Mesothelial cell of epicardium (in vitro differentiated cells): Measurements from ENCODE around the gene PFKL. TPM values are rescaled to one million over a fixed set of nuclear protein-coding genes. Genes with fewer than 3 reads are reported as not detected.

Experiments
- DNase-seq, 2 experiments: peaks; one replicate each; pipeline ENCODE4 v3.0.0; 2021; ENCODE audit warnings: low spot score in 2 of 2; ENCODE audit not compliant: unreplicated experiment in 2 of 2
- H3K27ac Mint-ChIP-seq: 2 replicates; pipeline ENCODE4 v1.8.0; 2021; ENCODE audit warnings: mixed read lengths
- H3K27me3 Mint-ChIP-seq: 2 replicates; pipeline ENCODE4 v1.8.0; 2021; ENCODE audit warnings: low read depth, mixed read lengths
- H3K36me3 Mint-ChIP-seq: 2 replicates; pipeline ENCODE4 v1.8.0; 2021; ENCODE audit warnings: mixed read lengths
- H3K4me1 Mint-ChIP-seq: 2 replicates; pipeline ENCODE4 v1.8.0; 2021; ENCODE audit warnings: mixed read lengths
- H3K4me3 Mint-ChIP-seq: 2 replicates; pipeline ENCODE4 v1.8.0; 2021; ENCODE audit warnings: mild to moderate bottlenecking, moderate library complexity, mixed read lengths
- H3K9me3 Mint-ChIP-seq: 2 replicates; pipeline ENCODE4 v1.8.0; 2021; ENCODE audit warnings: mixed read lengths
- total RNA-seq: library from RNA; stranded (reverse); gene quantifications from 3 replicates; pipeline ENCODE4 v1.2.1, GENCODE V29; 2021
- TF ChIP-seq, protein P1 (sequence below): fragments of 200-600 bp; sonication (generic); IDR thresholded peaks from one replicate; pipeline ENCODE4 v1.5.0; 2021; ENCODE audit warnings: antibody characterized with exemption; ENCODE audit not compliant: unreplicated experiment

PFKL gene
- total RNA-seq, 1 donor from 2014 or later = 155 TPM

DNA sequence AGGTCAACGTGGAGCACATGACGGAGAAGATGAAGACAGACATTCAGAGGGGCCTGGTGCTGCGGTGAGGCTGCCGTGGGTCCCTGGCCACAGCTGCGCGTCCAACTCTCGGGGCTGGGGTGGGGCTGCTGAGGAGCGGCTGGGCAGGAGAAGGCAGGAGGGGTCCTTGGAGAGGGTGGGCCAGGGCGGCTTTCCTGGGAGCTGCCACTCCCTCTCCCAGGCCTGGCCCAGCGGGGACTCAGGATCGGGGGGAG is 24.9 kb downstream of the PFKL start:
- Mint-ChIP-seq H3K9me3 (no peaks in the 10 kb centered on the region), H3K4me1 (no peaks in the 10 kb centered on the region), H3K4me3 (no peak overlapping the region), H3K27me3 (no peaks in the 10 kb centered on the region), H3K36me3 (no peaks in the 10 kb centered on the region), H3K27ac (no peak overlapping the region)
- DNase-seq = no peak
- TF ChIP-seq, protein P1, sequence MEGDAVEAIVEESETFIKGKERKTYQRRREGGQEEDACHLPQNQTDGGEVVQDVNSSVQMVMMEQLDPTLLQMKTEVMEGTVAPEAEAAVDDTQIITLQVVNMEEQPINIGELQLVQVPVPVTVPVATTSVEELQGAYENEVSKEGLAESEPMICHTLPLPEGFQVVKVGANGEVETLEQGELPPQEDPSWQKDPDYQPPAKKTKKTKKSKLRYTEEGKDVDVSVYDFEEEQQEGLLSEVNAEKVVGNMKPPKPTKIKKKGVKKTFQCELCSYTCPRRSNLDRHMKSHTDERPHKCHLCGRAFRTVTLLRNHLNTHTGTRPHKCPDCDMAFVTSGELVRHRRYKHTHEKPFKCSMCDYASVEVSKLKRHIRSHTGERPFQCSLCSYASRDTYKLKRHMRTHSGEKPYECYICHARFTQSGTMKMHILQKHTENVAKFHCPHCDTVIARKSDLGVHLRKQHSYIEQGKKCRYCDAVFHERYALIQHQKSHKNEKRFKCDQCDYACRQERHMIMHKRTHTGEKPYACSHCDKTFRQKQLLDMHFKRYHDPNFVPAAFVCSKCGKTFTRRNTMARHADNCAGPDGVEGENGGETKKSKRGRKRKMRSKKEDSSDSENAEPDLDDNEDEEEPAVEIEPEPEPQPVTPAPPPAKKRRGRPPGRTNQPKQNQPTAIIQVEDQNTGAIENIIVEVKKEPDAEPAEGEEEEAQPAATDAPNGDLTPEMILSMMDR = no peak

DNA sequence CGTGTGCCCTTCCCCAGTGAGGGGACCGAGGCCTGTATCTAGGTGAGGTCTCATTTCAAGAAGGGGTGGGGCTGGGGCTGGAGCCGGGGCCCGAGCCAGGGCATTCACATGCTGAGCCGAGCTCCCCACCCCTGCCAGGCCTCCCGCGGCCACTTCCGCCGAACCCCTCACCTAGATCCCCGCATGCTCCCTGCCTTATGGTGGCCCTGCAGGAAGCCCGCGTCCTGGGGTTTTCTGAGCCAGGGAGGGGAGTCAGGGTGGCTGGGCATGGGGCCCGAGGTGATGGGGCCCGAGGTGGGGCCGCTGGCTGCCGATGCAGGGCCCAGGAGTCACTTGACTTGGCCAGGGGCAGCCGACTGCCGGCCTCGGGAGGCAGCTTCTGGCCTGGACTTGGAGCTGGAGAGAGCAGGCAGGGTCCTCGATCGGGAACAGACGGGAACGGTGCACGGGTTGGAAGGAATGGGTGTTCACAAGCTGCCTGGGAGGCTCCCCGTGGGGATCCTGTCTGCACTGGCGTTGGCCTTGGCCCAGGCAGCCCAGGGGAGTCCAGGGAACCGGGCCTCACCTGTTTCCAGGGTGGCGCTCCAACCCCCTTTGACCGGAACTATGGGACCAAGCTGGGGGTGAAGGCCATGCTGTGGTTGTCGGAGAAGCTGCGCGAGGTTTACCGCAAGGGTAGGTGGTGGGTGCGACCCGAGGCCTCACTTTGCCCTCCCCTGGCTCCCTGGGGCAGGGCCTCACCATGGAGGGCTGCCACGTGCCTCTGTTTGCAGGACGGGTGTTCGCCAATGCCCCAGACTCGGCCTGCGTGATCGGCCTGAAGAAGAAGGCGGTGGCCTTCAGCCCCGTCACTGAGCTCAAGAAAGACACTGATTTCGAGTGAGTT is 25.8 kb downstream of the PFKL start:
- TF ChIP-seq, protein P1 = no peak
- no peaks in the 10 kb centered on the region for H3K36me3 Mint-ChIP-seq
- H3K27me3 Mint-ChIP-seq = no peaks in the 10 kb centered on the region
- no peak overlapping the region for H3K27ac Mint-ChIP-seq
- no peak overlapping the region for H3K4me3 Mint-ChIP-seq
- no peaks in the 10 kb centered on the region for H3K4me1 Mint-ChIP-seq
- DNase-seq = no peak
- H3K9me3 Mint-ChIP-seq = no peaks in the 10 kb centered on the region

DNA sequence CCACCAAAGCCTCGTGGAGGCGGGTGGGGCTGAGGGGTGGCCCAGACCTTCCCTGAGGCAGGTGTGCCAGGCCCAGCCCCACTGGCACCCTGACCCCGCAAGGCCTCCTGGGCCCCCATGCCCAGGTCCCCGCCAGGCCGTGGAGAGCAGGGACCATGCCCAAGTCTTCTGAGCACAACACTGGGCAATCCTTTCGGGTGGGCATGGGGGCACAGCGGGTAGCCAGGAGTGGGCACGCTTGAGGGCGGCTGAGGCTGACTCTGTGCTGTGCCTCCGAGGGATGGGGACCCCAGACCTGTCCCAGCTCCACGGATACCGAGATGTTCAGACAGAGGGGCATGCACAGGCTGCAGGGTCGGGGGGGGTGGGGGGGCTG is 26.4 kb downstream of the PFKL start:
- DNase-seq = no peak
- H3K27me3 Mint-ChIP-seq = no peaks in the 10 kb centered on the region
- no peaks in the 10 kb centered on the region for H3K4me1 Mint-ChIP-seq
- H3K9me3 Mint-ChIP-seq = no peaks in the 10 kb centered on the region
- no peaks in the 10 kb centered on the region for H3K36me3 Mint-ChIP-seq
- no peak overlapping the region for H3K4me3 Mint-ChIP-seq
- TF ChIP-seq, protein P1 = no peak
- H3K27ac Mint-ChIP-seq = no peak overlapping the region

DNA sequence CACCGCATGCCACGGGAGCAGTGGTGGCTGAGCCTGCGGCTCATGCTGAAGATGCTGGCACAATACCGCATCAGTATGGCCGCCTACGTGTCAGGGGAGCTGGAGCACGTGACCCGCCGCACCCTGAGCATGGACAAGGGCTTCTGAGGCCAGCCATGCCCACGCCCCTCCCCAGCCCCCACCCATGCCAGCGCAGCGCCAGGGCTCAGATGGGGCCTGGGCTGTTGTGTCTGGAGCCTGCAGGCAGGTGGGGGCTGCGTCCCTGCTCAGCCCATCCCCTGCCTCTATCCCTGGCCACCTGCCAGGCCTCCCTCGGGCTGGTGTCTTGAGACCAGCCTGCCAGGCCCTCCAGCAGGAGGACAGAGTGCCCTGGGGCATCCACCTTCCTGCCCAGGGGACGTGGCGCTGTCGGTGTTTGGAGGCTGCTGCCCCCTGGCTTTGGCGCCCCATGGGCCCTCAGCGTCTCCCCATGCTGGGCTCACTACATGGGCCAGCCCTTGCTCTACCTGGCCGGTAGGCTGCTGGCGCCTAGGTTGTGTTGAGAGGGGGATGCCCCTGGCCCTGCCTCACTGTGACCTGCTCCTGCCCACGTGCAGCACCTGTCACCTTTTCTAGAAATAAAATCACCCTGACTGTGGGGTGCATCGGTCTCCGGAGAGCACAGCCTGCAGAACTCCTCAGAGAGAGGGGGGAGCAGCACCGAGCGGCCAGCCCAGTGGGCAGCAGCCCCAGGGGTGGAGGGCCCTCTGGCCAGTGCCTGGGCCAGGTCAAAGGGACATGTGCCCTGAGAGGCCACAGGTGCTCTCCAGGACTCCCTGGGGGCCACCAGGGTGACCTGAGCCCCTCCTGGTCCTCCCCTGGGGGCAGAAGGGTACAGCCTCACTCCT is 27.1 kb downstream of the PFKL start:
- no peak for DNase-seq
- H3K27me3 Mint-ChIP-seq = no peaks in the 10 kb centered on the region
- no peak overlapping the region for H3K27ac Mint-ChIP-seq

DNA sequence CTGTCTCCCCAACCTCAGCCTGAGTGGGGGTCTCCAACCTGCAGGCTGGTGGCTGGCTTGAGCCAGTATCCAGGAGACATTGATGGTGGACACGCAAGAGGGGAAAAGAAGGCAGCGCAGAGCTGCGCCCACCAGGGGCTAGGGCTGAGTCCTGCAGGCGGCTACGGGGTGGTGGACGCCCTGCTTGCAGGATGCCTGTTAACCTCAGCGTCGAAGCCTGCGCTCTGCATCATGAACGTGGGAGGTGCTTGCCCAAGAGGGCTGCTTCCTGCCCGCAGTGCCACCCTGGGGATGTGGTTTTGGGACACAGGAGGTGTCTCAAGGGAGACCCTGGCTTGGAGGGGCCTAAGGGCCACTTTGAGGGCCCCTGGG is 27.7 kb downstream of the PFKL start:
- TF ChIP-seq, protein P1 = no peak
- H3K27ac Mint-ChIP-seq = no peak overlapping the region
- H3K4me3 Mint-ChIP-seq = no peak overlapping the region
- no peaks in the 10 kb centered on the region for H3K9me3 Mint-ChIP-seq
- no peak for DNase-seq
- H3K27me3 Mint-ChIP-seq = no peaks in the 10 kb centered on the region
- H3K4me1 Mint-ChIP-seq = peaks cover 4% of the 10 kb centered on the region
- H3K36me3 Mint-ChIP-seq = peaks cover under 1% of the 10 kb centered on the region

More for the DNA sequence above, 27.1 kb downstream of the PFKL start:
- Mint-ChIP-seq H3K9me3 (no peaks in the 10 kb centered on the region), H3K4me3 (no peak overlapping the region), H3K4me1 (peaks cover 3% of the 10 kb centered on the region), H3K36me3 (no peaks in the 10 kb centered on the region)
- TF ChIP-seq, protein P1 = no peak
